Stimulated activated CD8-positive, alpha-beta memory T cell treated with anti-CD3 and anti-CD28 coated beads, Interleukin-12 subunit alpha, Interleukin-12 subunit beta, amount 100 ng/mL, for 24 hours (primary cell): Measurements from ENCODE around the gene CCDC178.

Source experiments
- DNase-seq: peaks from one replicate; pipeline ENCODE4 v3.0.0-alpha.2; 2020; ENCODE audit errors: extremely low read depth

CCDC178 gene

DNA sequence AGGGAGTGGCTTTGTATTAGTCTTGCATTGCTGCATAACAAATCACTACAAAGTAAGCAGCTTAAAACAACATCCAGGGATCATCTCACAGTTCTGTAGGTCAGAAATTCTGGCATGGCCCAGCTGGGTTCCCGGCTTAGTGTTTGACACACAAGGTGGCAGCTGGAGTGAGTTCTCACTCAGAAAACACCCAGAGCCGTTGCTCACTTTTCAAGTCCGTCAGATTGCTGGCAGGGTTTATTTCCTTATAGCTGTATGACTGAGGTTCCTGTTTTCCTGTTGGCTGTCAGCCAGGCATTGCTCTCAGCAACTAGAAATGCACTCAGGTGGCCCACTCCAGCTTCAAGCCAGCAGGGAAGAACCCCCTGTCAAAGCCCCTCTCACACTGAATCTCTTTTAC is 324.1 kb downstream of the CCDC178 start:
- no peak for DNase-seq

GRCh38 chr18:33115917-33116316 is 324.6 kb downstream of the CCDC178 start:
- no peak for DNase-seq

DNA sequence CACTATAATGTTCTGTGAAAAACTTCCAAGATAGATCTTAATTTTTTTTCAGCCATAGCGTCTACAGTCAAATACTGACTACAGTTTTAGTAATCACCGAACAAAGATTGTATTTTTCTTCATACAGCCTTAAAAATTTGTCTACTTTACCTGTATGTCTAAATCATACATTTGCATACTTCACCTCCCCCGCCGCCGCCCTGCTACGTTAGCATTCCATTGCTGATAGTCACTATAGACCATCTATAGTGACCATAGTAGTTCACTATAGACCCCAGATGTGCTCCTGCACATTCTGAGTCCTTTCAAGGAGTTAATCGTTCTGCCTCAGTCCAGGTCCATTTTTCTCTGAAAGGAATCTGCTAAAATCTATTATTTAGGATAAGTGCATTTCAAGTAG is 325.0 kb downstream of the CCDC178 start:
- no peak for DNase-seq

DNA sequence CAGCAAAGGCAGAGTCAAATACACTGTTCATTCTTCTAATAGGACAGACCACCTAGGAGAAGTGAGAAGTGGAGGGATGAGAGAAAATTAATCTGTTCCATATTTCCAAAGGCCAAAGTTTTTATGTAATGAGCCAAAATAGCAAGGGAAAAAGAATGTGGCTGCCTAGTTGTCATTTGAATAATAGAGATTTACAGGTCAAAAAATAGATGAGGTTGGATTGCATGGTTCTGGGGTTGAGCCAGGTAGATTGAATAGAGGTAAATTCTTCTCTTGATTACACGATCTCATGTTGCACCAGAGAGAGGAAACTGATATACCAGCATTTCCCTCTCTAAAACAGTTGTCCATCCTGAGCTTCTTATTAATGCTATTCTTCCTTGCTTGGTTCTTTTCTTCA is 325.8 kb downstream of the CCDC178 start:
- DNase-seq: no peak

DNA sequence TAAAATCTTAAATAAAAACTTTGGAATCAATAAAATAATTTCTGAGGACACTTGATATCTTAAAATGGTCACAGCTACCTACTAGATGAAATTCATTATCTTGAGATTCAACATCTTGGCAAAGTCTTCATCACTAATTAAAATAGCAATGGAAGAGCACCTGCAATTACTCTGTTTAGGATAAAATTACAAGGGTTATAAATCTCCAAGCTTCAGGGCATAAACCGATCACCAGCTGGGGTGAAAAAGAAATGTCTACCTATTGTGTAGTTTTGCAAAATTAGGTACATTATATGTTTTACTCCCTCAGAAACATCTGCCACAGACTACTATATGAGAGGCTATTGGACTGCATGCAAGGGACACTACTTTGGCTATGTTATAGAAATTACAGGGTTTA is 327.1 kb downstream of the CCDC178 start:
- DNase-seq: no peak

DNA sequence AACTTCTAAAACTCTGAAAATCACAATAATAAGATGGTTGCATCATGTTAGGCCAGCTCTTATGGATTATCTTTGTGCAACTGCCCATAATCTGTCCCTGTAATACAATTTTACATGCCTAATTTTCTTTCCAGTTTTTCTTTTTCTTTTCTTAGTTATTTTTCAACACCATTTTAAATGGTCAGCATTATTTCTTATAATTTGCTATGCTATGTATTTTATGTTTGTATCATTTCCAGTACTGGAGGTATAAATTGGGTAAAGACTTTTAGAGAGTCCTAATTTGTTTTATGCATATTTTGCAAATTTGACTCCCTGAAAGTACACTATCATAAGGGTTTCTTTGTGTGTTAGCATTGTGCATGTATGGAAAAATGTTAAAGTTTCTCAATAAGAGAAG is 333.0 kb downstream of the CCDC178 start:
- DNase-seq: no peak

DNA sequence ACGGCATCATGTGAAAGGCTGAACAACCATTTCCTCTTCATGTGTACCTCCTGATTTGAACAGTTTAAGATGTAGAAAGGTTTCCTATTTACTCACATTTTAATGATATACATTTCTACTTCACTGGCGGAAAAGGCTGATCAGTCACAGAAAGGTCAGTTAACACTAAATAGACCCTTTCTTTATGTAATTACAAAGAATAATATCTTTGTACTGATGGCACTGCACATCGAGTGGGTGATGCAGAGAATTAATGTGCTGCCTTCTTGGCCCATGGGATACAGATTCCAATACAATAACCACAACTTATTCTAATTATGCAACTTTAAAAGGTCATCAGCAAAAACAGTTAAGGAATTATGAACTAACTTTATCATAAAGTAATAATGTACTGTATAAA is 339.2 kb downstream of the CCDC178 start:
- DNase-seq: no peak

GRCh38 chr18:33099626-33100025 is 340.9 kb downstream of the CCDC178 start:
- DNase-seq: no peak

DNA sequence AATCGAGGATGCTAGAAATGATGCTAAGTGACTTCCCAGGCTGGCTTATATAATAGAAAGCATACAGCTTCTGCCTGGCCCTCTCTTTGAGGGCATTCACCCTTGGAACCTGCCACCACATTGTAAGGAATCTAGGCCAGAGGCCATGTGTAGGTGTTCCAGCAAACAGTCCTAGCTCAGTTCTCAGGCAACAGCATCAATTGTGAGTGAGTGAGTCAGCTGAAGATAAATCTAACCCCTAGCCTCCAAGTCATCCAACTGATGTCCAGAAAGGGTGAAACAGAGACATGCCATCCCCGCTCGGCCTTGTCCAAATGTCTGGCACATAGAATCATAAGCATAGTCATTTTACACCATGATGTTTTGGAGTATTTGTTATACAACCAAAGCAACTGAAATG is 343.4 kb downstream of the CCDC178 start:
- no peak for DNase-seq

DNA sequence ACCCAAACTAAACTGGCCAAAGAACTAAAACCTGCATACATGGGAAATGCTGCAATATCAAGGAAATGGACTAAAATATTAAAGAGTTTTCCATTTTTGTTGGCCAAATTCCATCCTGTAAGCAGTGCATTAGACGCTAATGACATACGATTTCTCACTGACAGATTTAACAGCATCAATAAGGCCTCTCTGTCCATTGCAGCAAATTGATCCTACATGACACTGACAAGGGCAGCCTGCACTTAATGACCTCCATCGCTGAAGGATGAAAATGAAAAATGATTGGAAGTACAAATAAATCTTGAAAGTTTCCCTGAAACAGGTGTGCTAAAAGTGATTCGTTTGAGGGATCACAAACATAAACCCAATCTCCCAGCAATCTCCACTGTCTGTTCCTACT is 350.1 kb downstream of the CCDC178 start:
- no peak for DNase-seq

- DNase-seq: no peak
Measured at GRCh38 chr18:33076601-33077000, 363.9 kb downstream of the CCDC178 start.

DNA sequence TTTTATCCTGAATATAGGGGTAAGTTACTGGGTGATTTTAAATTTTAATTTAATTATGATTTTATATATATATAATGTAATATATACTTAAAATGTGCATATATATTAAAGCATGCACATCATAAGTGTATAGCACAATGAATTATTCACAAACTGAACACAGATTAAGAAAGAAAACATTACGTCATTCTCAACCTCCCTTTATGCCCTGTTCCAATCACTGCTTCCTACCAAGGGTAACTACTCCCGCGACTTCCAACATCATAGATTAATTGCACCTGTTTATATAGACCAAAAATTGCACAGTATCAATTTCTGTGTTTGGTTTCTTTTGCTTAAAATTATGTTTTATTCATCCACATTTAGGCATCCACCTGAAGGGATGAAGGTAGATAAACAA is 366.4 kb downstream of the CCDC178 start:
- no peak for DNase-seq

DNA sequence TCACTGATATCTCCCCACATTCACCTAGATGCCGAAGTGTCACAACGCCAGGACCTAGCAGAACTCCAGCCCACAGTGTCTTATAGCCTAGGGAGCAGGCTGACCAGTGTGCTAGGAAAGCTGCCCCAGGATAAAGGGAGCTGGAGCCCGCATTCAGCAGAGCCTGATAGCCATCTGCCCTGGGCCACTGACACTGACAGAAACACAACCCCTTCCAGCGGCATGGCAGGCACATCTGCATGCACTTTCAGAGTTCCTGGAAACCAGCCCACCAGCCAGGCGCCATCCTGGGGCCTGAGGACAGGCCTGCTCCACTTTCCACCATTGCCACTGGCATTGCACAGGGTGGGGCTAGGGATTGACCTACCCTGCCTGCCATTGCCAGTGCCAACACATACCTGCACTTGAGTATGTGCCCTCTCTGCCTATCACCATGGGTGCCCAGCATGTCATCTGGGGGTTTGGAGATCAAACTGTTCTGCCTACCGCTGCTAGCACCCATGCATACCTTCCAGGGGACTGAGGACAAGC is 377.6 kb downstream of the CCDC178 start:
- DNase-seq: no peak

- DNase-seq: no peak
Measured at GRCh38 chr18:33052886-33053285, 387.6 kb downstream of the CCDC178 start.

GRCh38 chr18:33051407-33051806 is 389.1 kb downstream of the CCDC178 start:
- no peak for DNase-seq

DNA sequence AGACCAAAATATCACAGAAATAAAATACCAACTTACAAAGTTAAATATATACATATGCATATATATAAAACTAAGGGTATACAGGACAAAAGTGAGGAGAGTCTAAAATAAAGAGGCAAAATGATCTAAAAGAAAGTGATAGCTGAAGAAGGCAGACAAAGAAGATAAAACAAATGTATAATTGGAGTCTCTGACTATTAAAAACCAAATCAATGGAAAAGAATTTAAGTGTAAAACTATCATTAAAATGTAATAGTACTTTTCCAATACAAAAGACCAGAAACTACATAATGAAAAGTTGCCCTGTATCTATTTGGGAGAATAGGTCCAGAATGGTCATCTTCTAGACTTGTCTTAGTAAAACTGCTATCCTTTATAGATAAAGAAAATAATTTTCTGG is 400.3 kb downstream of the CCDC178 start:
- no peak for DNase-seq

DNA sequence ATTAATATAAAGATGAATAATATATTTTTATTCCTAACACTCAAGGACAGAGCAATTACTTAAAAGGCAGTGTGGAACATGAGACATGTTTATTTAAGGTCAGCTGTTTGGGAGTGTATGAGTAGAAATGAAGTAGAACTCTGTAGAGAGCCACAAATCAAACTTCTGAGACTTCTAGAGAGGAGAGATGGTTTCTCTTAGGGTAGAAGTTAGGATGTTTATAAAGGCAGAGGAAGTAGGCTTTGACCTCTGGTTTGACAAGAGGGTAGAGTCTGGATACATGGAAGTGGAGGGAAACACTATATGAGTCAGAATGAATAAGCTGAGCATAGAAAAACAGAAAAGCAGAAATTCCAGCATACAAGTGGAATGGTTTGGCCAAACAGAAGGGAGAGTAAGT is 405.6 kb downstream of the CCDC178 start:
- no peak for DNase-seq

DNA sequence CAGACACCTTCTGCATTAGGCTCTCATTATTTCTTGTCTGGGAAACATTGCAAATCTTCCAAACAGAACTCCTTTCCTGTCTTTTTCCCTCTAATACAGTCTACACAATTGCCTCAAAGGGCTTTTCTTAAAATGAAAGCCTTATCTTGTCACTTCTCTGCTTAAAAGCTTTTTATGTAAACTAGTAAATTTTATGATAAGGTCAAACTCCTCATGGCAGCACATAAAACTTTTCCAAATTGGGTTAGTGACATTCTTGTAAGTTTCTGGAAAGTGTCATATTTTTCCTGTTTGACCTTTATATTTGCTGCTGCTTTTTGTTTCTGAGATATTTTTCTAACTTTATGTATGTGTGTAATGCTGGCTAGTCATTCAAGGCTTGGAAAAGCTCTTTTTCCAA is 406.3 kb downstream of the CCDC178 start:
- no peak for DNase-seq

DNA sequence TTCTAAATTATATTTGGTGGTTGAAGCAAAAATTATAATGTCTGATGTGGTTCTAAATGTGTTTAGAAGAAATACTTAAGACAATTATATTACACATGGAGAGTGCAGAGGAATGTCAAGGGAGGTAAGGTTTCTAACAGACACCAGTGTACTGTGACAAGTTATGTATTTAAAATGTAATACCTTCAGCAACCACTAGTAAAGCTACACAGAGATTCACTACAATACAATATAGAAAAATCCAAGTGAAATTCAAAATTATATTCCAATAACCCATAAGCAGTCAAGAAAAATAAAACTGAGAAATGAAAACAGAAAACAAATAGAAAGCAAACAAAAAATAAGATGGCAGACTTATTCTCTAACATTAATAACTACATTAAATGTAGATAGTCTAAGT is 418.2 kb downstream of the CCDC178 start:
- DNase-seq: no peak

- DNase-seq: no peak
Measured at GRCh38 chr18:33020877-33021276, 419.6 kb downstream of the CCDC178 start.

DNA sequence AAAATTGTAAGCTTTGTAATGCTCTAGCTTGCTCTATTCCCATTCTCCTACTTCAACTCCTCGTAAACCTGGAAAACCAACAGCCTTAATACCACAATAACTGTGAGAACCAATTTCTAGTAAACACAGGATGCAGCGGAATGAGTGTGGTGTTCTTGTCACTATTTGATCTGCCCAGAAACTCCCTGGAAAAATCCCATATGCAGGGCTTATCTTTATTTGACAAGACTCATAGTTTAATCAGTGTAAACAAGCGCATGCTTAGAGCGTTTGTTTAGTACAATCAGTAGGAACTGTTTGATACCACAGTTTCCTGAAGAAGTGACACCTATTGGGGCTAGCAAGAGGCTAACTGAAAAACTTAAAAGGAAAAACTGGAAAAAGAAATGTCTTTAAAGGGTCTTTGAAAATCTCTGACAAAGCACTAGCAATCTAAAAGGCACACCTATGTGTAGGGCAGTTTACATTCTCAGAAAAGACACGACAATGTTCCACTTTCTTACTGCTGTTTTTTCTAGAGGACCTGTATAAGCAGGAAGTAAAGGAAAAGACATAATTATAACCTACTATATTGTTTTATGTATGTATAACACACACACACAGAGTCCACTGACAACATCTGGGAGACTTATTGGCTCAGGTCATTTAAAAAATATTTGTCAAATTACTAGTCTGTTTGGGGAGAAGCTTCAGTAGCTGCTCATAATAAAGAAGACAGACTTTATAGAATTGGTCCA is 426.3 kb downstream of the CCDC178 start:
- no peak for DNase-seq

DNA sequence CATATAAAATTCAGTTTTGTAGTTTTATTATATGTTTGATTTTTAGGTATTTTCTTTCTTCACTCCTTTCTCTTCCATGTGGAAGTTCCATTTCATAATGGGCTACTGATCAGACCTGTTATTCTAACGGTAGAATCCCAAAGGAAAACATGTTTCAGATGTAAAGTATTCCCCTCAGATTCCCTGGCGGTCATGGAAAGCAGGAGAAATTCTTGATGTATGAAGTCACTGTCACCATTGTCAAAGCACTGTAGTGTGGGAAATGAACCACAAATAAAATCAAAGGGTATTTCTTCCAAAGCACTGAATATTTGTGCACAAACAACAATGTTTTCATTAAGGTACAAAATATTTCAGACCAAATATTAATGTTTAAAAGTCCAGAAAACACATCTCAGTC is 430.4 kb downstream of the CCDC178 start:
- DNase-seq: no peak

DNA sequence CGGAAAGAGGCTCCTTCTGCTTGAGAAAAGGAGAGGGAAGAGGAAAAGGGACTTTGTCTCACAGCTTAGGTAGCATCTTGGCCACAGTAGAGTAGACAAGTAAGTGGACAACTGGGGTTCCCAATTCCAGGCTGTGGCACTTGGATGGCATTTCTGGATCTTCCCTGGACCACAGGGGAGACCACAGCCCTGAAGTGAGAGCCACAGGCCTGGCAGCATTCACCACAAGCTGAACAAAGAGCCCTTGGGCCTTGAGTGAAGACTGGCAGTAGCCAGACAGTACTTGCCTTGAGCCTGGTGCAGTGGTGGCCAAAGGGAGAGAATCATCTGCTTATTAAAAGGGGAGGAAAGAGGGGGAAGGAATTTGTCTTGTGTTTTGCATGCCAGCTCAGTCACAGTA is 441.6 kb downstream of the CCDC178 start:
- DNase-seq: no peak

DNA sequence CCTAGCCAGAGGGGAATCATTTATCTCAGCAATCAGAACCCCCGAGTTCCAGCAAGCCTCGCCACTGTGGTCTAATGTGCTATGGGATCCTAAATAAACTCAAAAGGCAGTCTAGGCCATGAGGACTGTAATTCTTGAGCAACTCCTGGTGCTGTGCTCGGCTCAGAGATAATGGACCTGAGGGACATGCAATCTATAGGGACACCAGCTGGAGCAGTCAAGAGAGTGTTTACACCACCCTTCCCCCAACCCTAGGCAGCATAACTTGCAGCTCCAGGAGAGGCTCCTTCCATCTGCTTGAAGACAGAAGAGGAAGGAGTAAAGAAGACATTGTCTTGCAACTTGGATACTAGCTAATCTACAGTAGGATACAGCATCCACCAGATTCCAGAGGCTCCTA is 442.2 kb downstream of the CCDC178 start:
- DNase-seq: no peak
